ENCODE data around the gene DNASE2B.

DNA sequence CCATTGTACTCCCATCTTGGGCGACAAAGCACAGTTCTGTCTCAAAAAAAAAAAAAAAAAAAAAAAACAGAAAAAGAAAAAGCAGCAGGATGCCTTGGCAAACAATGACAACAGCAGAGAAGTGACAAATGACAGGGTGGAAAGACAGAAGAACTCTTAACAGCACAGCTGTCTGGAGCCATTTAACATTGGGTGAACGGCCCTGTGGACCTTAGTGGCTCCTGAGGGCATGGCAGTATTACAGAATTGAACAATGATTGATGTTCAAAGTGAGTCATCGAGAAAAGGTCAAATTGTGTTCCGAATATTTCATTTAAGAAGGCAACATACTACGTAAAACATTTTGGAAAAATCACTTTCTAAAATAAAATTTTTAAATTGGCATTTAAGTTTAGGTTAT, 30.0 kb downstream of the DNASE2B start:
- no peak for TF ChIP-seq POLR2A (IDR thresholded peaks at IDR 0.05; ENCODE audit: extremely low read depth, insufficient read length)
- TF ChIP-seq, protein P1, sequence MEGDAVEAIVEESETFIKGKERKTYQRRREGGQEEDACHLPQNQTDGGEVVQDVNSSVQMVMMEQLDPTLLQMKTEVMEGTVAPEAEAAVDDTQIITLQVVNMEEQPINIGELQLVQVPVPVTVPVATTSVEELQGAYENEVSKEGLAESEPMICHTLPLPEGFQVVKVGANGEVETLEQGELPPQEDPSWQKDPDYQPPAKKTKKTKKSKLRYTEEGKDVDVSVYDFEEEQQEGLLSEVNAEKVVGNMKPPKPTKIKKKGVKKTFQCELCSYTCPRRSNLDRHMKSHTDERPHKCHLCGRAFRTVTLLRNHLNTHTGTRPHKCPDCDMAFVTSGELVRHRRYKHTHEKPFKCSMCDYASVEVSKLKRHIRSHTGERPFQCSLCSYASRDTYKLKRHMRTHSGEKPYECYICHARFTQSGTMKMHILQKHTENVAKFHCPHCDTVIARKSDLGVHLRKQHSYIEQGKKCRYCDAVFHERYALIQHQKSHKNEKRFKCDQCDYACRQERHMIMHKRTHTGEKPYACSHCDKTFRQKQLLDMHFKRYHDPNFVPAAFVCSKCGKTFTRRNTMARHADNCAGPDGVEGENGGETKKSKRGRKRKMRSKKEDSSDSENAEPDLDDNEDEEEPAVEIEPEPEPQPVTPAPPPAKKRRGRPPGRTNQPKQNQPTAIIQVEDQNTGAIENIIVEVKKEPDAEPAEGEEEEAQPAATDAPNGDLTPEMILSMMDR (IDR thresholded peaks at IDR 0.05; ENCODE audit: low read depth, low read length): no peak
